GM21390 (cell line): Measurements from ENCODE around the gene LSM11.
"Not testable (repeated sequence)": the region's sequence is repeated elsewhere in the genome, so short reads cannot be mapped to it uniquely, and the experiment has no call there.

Experiments used
- ATAC-seq: cut with Tn5 transposase; IDR thresholded peaks from one replicate; pipeline ENCODE4 v1.9.1; 2021; ENCODE audit not compliant: unreplicated experiment

Gene LSM11

GRCh38 chr5:157743163-157744050 lies at the start of gene LSM11:
LSM11 (plus strand) TSS chr5:157743712; CDS start chr5:157743751, 39 bp downstream.
- ATAC-seq, result peak; percentile 90

- ATAC-seq, result not testable (repeated sequence)
Observed at GRCh38 chr5:157693816-157694215, 49.7 kb upstream of the LSM11 start.

GRCh38 chr5:157696154-157696553 lies 47.4 kb upstream of the LSM11 start:
- not testable (repeated sequence) for ATAC-seq

- not testable (repeated sequence) for ATAC-seq
Observed at GRCh38 chr5:157698674-157699073, 44.8 kb upstream of the LSM11 start.

DNA sequence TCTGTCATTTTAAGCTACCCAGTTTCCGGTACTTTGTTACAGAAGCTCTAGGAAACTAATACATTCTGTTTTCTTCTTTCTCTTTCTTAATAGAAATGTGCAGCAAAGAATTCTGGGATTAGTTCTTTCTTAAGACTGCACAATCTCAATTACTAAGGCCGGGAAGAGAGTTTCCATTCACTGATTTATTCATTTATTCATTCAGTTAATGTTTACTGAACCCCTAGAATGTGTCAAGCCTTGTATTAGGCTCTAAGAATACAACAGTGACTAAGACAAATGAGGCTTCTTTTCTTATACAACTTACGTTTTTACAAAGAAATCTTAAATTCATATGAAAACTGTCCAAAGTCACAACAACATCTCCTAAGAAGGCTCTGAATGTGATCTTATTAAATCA lies 39.8 kb upstream of the LSM11 start:
- no peak for ATAC-seq

DNA sequence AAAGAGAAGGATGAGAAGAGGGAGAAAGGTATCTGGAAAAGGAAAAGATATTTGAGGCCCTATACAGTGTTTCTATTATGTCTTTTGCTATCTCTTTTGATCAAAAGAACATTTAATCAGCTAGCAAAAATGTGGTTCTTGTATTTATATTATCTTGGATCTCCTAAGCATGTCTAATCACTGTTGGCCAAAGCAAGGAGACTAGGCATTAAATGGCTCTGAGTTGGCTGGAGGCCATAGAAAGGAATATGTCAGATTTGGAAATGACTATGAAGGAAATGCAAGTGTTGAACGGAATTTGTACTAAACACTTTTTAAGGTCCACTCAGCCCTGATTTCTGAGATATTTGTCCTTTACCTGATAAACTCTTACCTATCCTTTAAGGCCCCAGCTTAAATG lies 34.6 kb upstream of the LSM11 start:
- ATAC-seq, result no peak

DNA sequence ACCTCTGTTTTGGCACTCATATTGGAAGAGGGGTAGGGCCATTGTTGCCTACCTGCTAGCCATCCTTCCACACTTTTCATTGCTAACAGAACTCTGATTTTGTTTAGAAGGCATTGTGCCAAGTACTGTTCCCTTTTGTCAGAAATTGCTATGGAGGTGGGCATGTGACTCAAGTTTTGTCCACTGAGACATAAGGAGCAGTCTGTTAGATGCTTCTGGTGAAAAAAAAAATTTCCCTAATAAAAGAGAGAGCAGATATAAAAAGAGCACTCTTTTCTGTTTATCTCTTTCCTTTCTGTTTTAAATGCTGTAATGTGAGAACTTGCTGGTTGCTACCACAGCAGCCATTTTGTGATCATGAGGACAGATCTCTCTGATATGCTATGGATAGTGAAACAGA lies 34.2 kb upstream of the LSM11 start:
- ATAC-seq, result no peak

GRCh38 chr5:157710431-157710830 lies 33.1 kb upstream of the LSM11 start:
- no peak for ATAC-seq

- no peak for ATAC-seq
Observed at GRCh38 chr5:157710882-157711281, 32.6 kb upstream of the LSM11 start.

DNA sequence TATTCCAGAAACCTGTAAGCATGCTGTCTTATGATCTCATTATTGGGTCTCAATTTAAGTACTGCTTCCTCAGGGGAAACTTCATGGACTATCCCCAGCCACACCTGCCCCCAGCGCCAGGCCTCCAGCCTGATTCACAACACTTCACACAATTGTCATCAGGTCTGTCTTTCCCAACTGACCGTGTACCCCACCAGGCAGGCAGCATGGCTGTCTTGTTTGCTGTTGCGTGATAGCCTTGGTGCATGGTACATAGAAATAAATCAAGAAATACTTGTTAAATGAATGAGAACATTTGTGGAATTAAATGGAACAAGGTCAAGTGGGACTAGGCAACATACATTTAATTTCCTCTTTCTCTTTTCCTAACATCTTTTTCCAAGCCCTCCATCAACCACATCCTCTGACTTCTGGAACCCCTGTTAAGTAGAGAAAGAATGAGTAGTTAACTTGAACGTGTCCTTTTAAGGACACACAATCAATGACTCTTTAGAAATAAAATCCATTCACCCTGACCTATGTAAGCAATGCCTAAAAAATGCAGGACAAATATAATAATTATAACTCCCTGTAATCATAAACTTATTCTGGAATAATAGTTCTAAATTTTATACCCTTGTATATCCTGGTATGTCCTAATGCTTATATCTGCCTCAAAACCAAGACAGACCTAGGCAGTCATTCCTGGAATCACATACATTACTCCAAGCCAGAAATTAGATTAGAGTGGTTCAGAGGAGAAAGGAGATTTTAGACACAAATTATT lies 29.5 kb upstream of the LSM11 start:
- ATAC-seq, result no peak

GRCh38 chr5:157714596-157714864 lies 29.0 kb upstream of the LSM11 start:
- no peak for ATAC-seq

- peak; percentile 79 for ATAC-seq
Observed at GRCh38 chr5:157718519-157718918, 25.0 kb upstream of the LSM11 start.

- no peak for ATAC-seq
Observed at GRCh38 chr5:157719245-157719644, 24.3 kb upstream of the LSM11 start.

DNA sequence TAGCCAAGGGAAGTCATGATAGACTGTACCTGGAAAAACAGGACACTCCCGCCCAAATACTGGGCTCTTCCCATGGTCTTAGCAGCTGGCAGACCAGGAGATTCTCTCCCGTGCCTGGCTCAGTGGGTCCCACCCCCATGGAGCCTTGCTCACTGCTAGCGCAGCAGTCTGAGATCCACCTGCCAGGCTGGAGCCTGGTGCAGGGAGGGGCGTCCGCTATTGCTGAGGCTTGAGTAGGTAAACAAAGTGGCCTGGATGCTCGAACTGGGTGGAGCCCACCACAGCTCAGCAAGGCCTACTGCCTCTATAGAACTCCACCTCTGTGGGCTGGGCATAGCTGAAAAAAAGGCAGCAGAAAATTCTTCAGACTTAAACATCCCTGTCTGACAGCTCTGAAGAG lies 22.4 kb upstream of the LSM11 start:
- no peak for ATAC-seq

DNA sequence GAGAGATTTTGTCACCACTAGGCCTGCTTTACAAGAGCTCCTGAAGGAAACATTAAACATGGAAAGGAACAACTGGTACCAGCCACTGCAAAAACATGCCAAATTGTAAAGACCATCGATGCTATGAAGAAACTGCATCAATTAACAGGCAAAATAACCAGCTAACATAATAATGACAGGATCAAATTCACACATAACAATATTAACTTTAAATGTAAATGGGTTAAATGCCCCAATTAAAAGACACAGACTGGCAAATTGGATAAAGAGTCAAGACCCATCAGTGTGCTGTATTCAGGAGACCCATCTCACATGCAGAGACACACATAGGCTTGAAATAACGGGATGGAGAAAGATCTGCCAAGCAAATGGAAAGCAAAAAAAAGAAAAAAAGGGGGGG lies 20.6 kb upstream of the LSM11 start:
- ATAC-seq, result not testable (repeated sequence)

- not testable (repeated sequence) for ATAC-seq
Observed at GRCh38 chr5:157726607-157727006, 16.9 kb upstream of the LSM11 start.

GRCh38 chr5:157727858-157728257 lies 15.7 kb upstream of the LSM11 start:
- not testable (repeated sequence) for ATAC-seq

DNA sequence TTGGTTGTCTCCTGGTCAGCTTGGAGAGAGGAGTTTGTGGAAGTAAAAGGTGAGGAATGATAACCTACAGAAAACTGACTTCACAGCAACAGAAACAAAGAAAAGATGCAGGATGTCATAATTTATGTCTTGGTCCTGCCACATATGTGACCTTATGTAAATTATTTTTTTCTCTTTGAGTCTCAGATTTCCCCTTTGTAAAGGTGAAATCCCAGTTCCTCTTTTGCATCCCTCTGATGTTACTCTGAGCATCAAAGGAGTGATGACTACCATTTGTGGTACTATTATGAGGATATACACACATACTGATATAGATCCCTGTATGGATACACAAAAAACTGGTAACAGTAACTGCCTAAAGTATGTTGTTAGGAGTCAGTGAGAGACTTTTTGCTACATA lies 13.7 kb upstream of the LSM11 start:
- ATAC-seq, result peak; percentile 66

DNA sequence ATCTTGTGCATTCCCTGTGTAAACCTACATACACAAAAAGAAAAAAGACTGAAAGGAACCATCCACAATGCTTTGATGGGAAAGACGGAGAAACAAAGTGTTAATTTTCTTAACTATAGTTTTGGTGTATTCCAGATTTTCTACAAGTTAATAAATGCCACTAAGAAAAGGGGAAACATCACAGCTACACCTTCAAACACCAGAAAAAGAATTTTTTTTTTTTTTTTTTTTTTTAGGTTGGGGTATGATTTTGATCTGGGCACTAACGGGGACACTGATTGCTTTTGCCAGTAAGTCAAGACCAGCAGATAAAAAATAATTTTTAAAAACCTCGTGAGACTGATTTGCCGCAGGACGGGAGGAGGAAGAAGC lies 12.6 kb upstream of the LSM11 start:
- ATAC-seq, result no peak

GRCh38 chr5:157731272-157732129 lies 12.0 kb upstream of the LSM11 start, which contains the start of gene THG1L:
THG1L (plus strand) TSS chr5:157731420; CDS start chr5:157731441, 21 bp downstream.
- ATAC-seq, result peak; percentile 92

GRCh38 chr5:157732130-157732514 lies 11.4 kb upstream of the LSM11 start:
- no peak for ATAC-seq
